Mesangial cell (primary cell): Measurements from ENCODE around the gene UQCRQ. TPM values are rescaled to one million over a fixed set of nuclear protein-coding genes. Genes with fewer than 3 reads are reported as not detected.

Experiments used
- total RNA-seq: library from RNA; depleted of rRNA; stranded (reverse); fragments of >200 nt; gene quantifications from 2 replicates; pipeline ENCODE4 v1.2.3, GENCODE V29; 2015

UQCRQ gene
- 208 and 231 TPM in 2 replicates for total RNA-seq

DNA sequence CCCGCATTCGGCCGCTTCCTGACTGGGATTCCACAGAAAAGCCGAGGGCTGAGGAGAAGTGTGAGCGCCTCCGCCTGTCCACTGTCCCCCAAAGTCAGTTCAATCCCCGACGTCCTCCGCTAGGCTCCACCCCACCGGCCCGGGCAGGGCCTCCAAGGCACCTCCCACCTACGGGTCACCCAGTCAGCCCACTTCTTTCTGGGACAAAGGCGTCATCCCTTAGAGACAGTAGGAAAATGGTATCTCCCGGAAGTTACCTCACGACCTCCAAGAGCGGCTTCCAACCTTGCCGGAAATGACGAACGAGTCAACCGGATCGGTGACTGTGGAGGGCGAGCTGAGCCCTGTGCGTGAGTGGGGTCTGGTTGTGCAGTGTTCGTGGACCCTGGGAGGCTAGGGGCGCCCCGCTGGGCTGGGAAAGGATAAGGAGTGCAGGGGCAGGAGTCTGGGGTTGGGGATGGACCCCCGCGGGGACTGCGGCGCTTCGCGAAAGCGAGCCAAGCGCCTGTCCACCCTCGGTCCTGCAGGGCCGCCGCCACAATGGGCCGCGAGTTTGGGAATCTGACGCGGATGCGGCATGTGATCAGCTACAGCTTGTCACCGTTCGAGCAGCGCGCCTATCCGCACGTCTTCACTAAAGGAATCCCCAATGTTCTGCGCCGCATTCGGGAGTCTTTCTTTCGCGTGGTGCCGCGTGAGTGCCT is at the start of gene UQCRQ, which contains the start of gene GDF9:
Gene UQCRQ, plus strand, starts transcription at position 301 of the 704 bp plus-strand sequence. Its CDS starts 240 bp downstream, at position 541.
Gene GDF9, minus strand, starts transcription at position 128 of the 704 bp plus-strand sequence. CDS start 1,936 bp downstream, outside the sequence.

GRCh38 chr5:132830436-132831094 is 35.9 kb upstream of the UQCRQ start, which contains the start of gene SHROOM1:
SHROOM1 (minus strand) TSS chr5:132830647; CDS start chr5:132826140, 4,507 bp downstream.

GRCh38 chr5:132873119-132873929 is 6.9 kb downstream of the UQCRQ start, which contains the start of gene LEAP2:
LEAP2 (plus strand) TSS chr5:132873668; CDS start chr5:132873695, 27 bp downstream.

Other genes with a start within 250 kb of the UQCRQ start
- gene IL13, start 208.5 kb upstream of the UQCRQ start, total RNA-seq = not detected in 2 replicates
- not detected in 2 replicates for gene IL4, start 192.7 kb upstream of the UQCRQ start, total RNA-seq
- 2.9 and 3.1 TPM in 2 replicates for gene KIF3A, start 129.1 kb upstream of the UQCRQ start, total RNA-seq
- gene CCNI2, start 119.2 kb upstream of the UQCRQ start, total RNA-seq = 0.38 and 1.1 TPM in 2 replicates
- gene SEPTIN8, start 89.4 kb upstream of the UQCRQ start, total RNA-seq = 57.5 and 105 TPM in 2 replicates
- 0.16 and 0.63 TPM in 2 replicates for gene SOWAHA, start 53.3 kb upstream of the UQCRQ start, total RNA-seq
- gene SHROOM1, start 36.0 kb upstream of the UQCRQ start, total RNA-seq = 5.4 and 8.2 TPM in 2 replicates
- 0.38 TPM in 1 of 2 replicates, not detected in the other for gene GDF9, start 173 bp upstream of the UQCRQ start, total RNA-seq
- gene LEAP2, start 7.0 kb downstream of the UQCRQ start, total RNA-seq = 0.16 TPM in 1 of 2 replicates, not detected in the other
- gene AFF4, start 97.0 kb downstream of the UQCRQ start, total RNA-seq = 37.3 and 46.4 TPM in 2 replicates
- gene ZCCHC10, start 159.9 kb downstream of the UQCRQ start, total RNA-seq = 8.8 and 20.8 TPM in 2 replicates
- 40.3 and 55.4 TPM in 2 replicates for gene HSPA4, start 185.4 kb downstream of the UQCRQ start, total RNA-seq